ENCODE results near the gene FHL2.
A peak's percentile ranks its signal among the peaks of the same experiment; 100 is the strongest.

Gene FHL2, protein sequence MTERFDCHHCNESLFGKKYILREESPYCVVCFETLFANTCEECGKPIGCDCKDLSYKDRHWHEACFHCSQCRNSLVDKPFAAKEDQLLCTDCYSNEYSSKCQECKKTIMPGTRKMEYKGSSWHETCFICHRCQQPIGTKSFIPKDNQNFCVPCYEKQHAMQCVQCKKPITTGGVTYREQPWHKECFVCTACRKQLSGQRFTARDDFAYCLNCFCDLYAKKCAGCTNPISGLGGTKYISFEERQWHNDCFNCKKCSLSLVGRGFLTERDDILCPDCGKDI

GRCh38 chr2:105398336-105399206 lies at the start of gene FHL2:
Gene FHL2 (minus strand): TSS chr2:105399051. CDS start chr2:105386516, 12,535 bp downstream.
- CTCF ChIA-PET, result interaction anchor here (0.6 to 1.0 kb wide), 4 partner anchors 9 to 40 kb away, joined by 3 to 4 read pairs (median 3); no protein-coding TSS in a partner anchor
- TF ChIP-seq LEF1 (IDR thresholded peaks at IDR 0.05; ENCODE audit: borderline replicate concordance) (0 out of 2 replicates have a peak, but pooled peaks have one; percentile 8), PKNOX1 (IDR thresholded peaks at IDR 0.05) (no peak), FOXM1 (IDR thresholded peaks at IDR 0.05; ENCODE audit: borderline replicate concordance) (peak; percentile 44; the same call in 1 of the 2 replicates), ARNT (IDR thresholded peaks at IDR 0.05) (no peak), HDGF (IDR thresholded peaks at IDR 0.05; ENCODE audit: borderline replicate concordance) (no peak), BHLHE40 (IDR thresholded peaks at IDR 0.05; ENCODE audit: borderline replicate concordance) (no peak), TARDBP (IDR thresholded peaks at IDR 0.05) (no peak), SUZ12 (IDR thresholded peaks at IDR 0.05) (no peak), ELF4 (IDR thresholded peaks at IDR 0.05) (peak; percentile 43; the same call in 1 of the 2 replicates)
- DNase-seq (ENCODE audit: extremely low spot score), result peak; percentile 84
- POLR2A ChIA-PET, result interaction anchor here (0.5 to 1.6 kb wide), 6 partner anchors 8 to 1134 kb away, joined by 3 to 9 read pairs (median 4); no protein-coding TSS in a partner anchor

- POLR2A ChIA-PET, result no interaction called here
- CTCF ChIA-PET, result no interaction called here
- DNase-seq (ENCODE audit: extremely low spot score), result no peak
- TF ChIP-seq CTBP1 (IDR thresholded peaks at IDR 0.05; ENCODE audit: borderline replicate concordance) (no peak), ZNF384 (IDR thresholded peaks at IDR 0.05) (no peak), ELF4 (IDR thresholded peaks at IDR 0.05) (no peak), TARDBP (IDR thresholded peaks at IDR 0.05) (no peak), NFRKB (IDR thresholded peaks at IDR 0.05) (no peak), PKNOX1 (IDR thresholded peaks at IDR 0.05) (no peak), BHLHE40 (IDR thresholded peaks at IDR 0.05; ENCODE audit: borderline replicate concordance) (no peak)
Observed at GRCh38 chr2:105447476-105447875, 48.6 kb upstream of the FHL2 start.

- CTCF ChIA-PET, result no interaction called here
- no peak for DNase-seq (ENCODE audit: extremely low spot score)
- no peak for TF ChIP-seq ZNF384 (IDR thresholded peaks at IDR 0.05)
- POLR2A ChIA-PET, result no interaction called here
Observed at GRCh38 chr2:105446501-105446900, 47.6 kb upstream of the FHL2 start.

DNA sequence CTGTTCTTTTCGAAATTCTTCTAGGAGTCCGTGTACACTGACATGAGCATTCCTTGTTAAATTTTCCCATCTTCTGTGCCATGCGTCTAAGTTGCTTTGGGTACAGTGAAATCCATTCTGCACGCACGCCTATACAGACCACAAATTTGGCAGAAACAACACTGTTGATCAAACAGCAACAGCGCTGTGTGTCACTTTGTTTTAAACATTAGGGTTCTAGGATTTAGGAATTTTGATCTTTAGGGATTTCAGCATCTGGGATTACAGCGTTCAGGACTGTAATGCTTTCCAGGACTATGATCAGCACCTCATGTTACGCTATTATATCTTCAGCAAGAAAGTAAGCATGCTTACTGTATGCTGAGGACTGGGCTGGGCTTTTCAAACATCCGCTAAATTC lies 47.1 kb upstream of the FHL2 start:
- CTCF ChIA-PET, result no interaction called here

DNA sequence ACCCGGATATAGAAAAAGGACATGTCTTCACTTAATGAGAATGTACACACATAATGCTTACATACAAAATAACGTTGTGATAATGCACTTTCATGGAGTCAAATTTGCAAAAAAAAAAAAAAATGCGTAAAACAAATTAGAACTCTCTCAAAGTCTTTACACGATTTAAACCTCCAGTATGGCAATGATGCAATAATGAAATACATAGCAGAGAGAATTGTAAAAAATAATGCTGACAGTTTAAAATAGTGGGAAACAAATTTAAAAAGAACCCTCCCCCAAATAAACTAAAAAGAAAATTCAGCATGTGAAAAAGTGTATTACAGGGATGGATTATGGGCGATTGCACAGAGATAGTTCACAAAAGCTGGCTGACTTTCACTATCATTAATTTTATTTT lies 46.6 kb upstream of the FHL2 start:
- no peak for DNase-seq (ENCODE audit: extremely low spot score)
- no peak for TF ChIP-seq SUZ12 (IDR thresholded peaks at IDR 0.05)
- TF ChIP-seq HDGF (IDR thresholded peaks at IDR 0.05; ENCODE audit: borderline replicate concordance), result no peak
- TF ChIP-seq SP1 (IDR thresholded peaks at IDR 0.05), result no peak
- TF ChIP-seq LEF1 (IDR thresholded peaks at IDR 0.05; ENCODE audit: borderline replicate concordance), result no peak
- no peak for TF ChIP-seq NFRKB (IDR thresholded peaks at IDR 0.05)
- TF ChIP-seq FOXM1 (IDR thresholded peaks at IDR 0.05; ENCODE audit: borderline replicate concordance), result no peak
- TF ChIP-seq ELF4 (IDR thresholded peaks at IDR 0.05), result no peak
- no peak for TF ChIP-seq CTBP1 (IDR thresholded peaks at IDR 0.05; ENCODE audit: borderline replicate concordance)
- no peak for TF ChIP-seq FOXA1 (IDR thresholded peaks at IDR 0.05)
- TF ChIP-seq L3MBTL2 (conservative IDR thresholded peaks at IDR 0.05), result no peak
- no peak for TF ChIP-seq PKNOX1 (IDR thresholded peaks at IDR 0.05)
- TF ChIP-seq BHLHE40 (IDR thresholded peaks at IDR 0.05; ENCODE audit: borderline replicate concordance), result no peak
- TF ChIP-seq ZNF384 (IDR thresholded peaks at IDR 0.05), result no peak
- no peak for TF ChIP-seq ARNT (IDR thresholded peaks at IDR 0.05)
- no peak for TF ChIP-seq TARDBP (IDR thresholded peaks at IDR 0.05)
- TF ChIP-seq FOXK2 (IDR thresholded peaks at IDR 0.05), result no peak
- CTCF ChIA-PET, result no interaction called here
- POLR2A ChIA-PET, result no interaction called here

More for the DNA sequence above, 47.1 kb upstream of the FHL2 start:
- POLR2A ChIA-PET, result no interaction called here
- DNase-seq (ENCODE audit: extremely low spot score), result no peak
- TF ChIP-seq NFRKB (IDR thresholded peaks at IDR 0.05) (no peak), ELF4 (IDR thresholded peaks at IDR 0.05) (no peak), LEF1 (IDR thresholded peaks at IDR 0.05; ENCODE audit: borderline replicate concordance) (no peak), L3MBTL2 (conservative IDR thresholded peaks at IDR 0.05) (no peak), SUZ12 (IDR thresholded peaks at IDR 0.05) (no peak)
